Epithelial cell of prostate (primary cell): ENCODE data around the gene TDRD5.
"Not testable (repeated sequence)": the region's sequence is repeated elsewhere in the genome, so short reads cannot be mapped to it uniquely, and the experiment has no call there.

ENCODE experiments used
- DNase-seq: peaks from one replicate; pipeline ENCODE4 v3.0.0-alpha.2; 2011; ENCODE audit warnings: low read depth, low spot score
- H3K27ac ChIP-seq: fragments of 450-650 bp; 2 replicates; pipeline ENCODE4 v1.5.1; 2017; ENCODE audit warnings: mild to moderate bottlenecking

The TDRD5 gene

DNA sequence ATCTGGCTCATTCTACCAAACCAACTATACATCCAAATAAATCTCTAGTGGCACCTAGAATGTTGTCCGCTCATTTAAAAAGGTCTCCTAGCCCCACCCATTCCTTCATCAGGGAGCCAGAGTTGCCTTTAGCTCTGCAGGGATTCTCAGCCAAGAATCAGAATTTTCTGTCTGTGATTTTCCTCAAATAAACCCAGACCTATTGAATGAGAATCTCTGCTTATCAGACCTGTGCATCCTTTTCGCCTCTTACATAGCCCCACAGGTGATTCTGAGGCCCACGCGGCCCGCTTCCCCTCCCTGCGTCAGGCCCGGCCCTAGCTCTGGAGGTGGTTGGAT, 410 bp upstream of the TDRD5 start:
- no peak overlapping the region for H3K27ac ChIP-seq
- no peak for DNase-seq

DNA sequence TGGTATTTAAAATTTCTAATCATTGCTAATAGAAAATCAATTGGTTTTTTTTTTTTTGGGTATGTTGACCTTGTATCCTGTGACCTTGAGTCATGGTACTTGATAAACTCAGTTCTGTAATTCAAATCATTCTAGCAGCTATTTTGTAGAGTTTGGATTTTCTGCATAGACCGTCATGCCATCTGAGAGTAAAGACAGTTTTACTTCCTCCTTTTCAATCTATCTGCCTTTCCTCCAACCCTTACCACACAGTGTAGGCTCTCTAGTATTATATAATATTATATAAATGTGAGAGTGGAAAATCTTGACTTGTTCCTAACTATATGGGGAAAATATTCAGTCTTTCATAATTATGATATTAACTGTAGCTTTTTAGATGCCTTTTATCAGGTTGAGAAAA, 7.0 kb downstream of the TDRD5 start:
- H3K27ac ChIP-seq, result no peak overlapping the region
- no peak for DNase-seq

DNA sequence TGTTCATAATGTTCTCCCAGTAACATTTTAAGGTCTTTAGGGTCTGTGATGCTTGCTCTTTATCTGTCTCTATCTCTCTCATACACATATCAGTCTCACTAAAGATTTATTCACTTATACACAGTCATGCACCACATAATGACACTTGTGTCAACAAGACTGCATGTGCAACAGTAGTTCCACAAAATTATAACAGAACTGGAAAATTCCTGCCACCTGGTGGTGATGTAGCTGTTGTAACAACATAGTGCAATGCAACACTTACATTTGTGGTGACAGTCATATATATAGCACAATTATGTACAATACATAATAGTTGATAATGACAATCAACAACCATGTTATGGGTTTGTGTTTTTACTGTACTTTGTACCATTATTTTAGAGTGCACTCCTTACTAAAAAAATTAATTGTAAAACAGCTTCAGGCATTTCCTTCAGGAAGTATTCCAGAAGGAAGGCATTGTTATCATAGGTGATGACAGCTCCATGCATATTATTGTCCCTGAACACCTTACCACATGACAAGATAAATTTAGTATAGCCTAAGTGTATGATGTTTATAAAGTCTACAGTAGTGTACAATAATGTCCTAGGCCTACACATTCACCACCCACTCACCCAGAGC, 8.1 kb downstream of the TDRD5 start:
- peak; percentile 22 for DNase-seq
- no peak overlapping the region for H3K27ac ChIP-seq

DNA sequence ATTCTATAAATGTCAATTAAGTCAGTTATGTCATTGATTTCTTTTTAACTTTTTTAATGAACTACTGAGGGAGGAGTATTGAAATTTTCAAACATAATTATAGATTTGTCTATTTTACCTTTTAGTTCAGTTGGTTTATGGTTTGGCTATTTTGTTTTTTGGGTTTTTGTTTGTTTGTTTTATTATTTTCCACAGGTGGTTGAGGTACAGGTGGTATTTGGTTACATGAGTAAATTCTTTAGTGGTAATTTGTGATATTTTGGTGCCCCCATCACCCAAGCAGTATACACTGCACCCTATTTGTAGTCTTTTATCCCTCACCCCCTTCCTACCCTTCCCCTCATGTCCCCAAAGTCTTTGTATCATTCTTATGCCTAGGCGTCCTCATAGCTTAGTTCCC, 9.5 kb downstream of the TDRD5 start:
- no peak for DNase-seq
- H3K27ac ChIP-seq, result no peak overlapping the region

DNA sequence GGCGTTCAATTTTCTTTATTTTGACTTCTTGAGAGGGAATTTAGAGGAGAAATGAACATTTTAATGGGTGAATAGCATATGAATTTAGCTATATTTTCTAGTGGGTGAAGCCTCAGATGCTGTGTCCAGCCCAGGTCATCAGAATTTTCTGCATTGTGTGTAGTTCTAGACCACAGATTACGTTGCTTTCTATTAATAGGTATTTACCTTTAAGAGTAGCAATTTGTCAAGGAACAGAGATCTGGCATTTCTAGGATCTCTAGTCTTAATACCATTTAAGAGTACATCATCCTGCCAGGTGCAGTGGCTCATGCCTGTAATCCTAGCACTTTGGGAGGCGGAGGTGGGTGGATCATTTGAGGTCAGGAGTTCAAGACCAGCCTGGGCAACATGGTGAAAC, 20.7 kb downstream of the TDRD5 start:
- H3K27ac ChIP-seq, result no peak overlapping the region
- DNase-seq, result no peak

DNA sequence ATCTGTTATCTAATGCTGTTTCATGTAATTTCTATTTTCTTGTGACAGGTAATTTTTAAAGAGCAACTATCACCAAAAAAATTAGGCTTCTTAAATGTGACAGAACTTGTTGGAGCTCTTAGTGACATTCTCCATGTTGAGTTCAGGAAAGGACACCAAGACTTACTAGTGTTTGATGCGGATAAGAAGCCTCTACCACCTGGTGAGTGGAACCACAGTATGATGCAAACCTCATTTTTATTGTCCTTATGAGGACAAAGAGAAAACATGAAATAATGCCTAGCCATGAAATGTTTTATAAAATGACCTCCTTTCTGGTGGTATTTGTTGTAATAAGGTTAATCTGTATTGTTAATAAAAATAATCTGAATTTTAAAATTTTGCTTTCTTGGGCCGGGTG, 39.1 kb downstream of the TDRD5 start:
- H3K27ac ChIP-seq, result no peak overlapping the region
- no peak for DNase-seq

DNA sequence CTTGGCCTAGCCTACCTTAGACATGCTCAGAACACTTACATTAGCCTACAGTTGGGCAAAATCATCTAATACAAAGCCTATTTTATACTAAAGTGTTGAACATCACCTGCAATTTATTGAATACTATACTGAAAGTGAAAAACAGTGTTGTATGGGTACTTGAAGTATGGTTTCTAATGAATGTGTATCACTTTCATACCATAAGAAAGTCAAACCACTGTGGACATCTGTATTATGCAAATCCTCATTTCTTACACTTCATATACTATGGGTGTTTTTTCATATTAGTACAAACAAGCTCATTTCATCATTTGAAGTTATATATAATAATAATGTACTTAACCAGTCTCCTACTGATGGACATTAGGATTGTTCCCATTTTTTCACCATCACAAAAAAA, 41.2 kb downstream of the TDRD5 start:
- H3K27ac ChIP-seq, result no peak overlapping the region
- DNase-seq, result no peak

DNA sequence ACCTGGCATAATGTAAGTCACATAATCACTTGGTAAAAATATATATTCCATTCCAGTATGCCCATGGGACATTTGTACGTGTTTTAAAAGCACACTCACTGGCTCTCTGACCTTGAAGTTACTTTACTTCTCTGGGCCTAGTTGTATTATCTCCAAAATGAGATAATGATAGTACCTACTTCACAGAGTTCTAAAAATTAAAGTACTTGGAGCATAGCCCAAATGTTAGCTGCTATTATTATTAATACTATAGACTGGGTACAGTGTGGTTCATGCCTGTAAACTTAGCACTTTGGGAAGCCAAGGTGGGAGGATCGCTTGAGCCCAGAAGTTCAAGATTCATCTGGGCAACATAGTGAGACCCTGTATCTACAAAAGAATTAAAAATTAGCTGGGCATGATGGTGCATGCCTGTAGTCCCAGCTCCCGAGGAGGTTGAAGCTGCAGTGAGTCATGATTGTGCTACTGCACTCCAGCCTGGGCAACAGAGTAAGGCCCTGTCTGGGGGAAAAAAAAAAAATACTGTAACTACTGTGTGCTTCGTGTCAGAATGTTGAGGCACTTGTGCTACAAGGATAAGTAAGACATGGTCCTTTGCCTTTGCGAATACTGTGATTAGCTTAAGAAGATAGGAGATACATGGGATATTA, 45.7 kb downstream of the TDRD5 start:
- DNase-seq, result no peak
- H3K27ac ChIP-seq, result no peak overlapping the region

DNA sequence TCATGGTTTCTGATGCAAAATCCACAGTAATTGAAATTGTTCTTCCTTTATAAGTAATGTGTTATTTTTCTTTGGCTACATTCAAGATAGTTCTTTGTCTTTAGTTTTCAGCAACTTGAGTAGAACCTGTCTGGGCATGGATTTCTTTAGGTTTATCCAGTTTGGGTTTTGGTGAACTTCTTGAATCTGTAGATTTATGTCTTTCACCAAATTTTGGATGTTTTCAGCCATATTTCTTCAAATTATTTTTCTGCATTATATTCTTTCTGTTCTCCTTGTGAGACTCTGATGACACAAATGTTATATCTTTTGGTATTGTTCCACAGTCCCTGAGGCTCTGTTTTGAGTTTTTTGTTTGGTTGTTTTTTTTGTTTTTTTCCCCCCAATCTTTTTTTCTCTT, 69.4 kb downstream of the TDRD5 start:
- H3K27ac ChIP-seq, result no peak overlapping the region
- DNase-seq, result no peak

DNA sequence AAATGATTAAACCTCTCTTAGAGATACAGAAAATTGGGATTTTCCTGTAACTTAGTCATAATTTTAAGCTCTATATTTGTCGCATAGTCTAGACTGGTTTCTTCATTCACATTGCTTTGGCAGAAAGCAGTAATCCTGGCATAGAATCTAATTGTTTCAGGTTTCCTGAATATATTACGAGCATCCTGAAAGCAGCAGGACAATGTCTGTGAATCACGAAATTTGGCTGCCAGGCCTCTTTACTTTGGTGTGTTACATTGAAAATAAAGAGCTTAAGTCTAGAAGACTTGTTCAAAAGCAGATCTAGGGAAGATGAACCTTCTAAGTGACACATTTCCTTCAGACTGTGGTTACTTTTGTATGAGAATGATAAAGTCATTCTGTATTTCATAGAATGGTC, 72.2 kb downstream of the TDRD5 start:
- H3K27ac ChIP-seq, result no peak overlapping the region
- no peak for DNase-seq

DNA sequence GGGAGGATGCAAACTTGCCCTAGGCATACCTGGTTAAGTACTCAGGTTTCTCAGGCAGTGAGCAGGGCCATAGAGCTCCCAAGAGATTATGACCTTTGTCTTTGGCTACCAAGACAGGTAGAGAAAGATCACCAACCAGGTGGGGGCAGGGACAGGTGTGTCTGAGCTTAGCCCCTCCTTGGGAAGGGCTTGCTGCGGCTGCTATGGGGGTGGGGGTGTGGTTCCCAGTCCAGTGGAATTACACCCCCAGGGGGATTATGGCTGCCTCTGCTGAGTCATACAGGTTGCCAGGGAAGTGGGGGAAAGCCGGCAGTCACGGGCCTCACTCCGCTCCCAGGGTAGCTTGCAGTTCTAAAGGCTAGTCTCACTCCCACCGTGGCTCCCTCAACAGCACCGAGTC, 86.2 kb downstream of the TDRD5 start:
- DNase-seq, result no peak
- H3K27ac ChIP-seq, result no peak overlapping the region

DNA sequence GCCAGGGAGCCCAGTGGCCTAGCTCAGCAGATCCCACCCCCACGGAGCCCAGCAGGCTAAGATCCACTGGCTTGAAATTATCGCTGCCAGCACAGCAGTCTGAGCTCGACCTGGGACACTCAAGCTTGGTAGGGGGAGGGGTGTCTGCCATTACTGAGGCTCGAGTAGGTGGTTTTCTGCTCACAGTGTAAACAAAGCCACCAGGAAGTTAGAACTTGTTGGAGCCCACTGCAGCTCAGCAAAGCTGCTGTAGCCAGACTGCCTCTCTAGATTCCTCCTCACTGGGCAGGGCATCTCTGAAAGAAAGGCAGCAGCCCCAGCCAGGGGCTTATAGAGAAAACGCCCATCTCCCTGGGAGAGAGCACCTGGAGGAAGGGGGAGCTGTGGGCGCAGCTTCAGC, 102.9 kb downstream of the TDRD5 start:
- H3K27ac ChIP-seq, DNase-seq: not testable (repeated sequence)

DNA sequence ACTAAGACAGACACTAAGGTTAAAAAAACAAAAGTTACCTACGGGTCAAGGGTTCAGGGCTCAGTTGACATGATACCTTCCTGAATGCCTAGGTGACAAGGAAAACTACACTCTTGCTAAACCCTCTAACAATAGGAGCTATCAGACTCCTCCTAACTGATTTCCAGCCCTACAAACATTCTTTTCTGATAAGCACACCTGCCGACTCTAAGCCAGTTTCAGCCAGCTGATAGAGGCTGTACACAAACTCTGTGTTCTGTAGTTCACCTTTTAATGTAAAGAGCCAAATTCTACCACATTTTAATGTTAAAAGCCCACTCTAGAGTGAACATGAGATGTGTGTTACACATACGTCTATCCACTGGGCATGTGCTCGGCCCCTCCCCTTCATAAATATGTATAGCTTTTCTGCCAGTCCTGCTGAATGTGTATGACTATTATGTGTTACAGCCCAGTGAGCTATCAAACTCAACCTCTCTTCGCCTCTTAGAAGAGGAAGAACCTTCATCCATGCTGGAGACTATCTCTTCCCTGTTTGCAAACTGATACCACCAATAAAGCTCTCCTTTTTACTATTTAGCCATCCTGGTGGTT, 111.4 kb downstream of the TDRD5 start:
- H3K27ac ChIP-seq, result no peak overlapping the region
- DNase-seq, result no peak

DNA sequence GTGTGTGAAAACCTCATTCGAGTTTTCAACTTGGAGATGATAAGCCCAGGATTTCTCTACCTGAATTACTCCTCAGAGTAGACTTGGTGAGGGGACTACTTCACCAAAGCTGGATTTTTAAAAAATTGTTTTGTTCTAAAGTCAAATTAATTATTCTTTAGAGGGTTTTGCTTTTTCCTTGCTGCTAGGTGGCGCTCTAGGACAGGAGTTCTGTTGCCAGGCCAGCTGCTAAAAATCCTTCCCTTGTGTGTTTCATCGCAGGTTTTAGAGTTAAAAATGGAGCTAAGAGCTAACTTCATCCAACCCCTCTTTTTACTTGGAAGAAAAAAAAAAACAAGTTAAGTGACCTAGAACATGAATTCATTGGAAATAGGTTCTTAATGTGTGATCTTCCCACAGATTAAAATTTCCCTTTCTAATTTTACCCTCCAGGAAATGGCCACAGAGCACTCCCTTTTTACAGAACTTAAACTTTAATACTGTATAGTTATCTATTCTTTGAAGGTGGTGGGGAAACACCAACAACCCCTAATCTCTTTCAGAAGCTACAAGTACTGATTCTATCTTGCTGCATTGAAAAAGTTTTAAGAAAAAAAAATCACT, 114.8 kb downstream of the TDRD5 start:
- DNase-seq, result no peak
- no peak overlapping the region for H3K27ac ChIP-seq

DNA sequence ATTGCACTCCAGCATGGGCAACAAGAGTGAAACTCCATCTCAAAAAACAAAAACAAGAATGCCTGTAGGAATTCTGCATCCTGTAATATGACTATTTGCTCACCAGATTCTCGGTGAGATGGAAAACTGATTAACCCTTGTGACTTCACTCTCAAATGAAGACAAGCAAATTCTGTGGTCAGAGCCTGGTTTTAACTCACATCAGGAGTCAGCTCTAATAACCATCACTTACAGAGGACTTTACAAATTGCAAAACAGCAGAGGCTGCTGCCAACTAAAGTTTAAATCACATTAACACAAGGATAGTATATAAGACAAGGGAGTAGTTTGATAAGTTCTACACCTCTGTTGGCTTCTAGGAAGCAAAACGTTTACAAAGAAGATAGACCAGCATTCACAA, 115.8 kb downstream of the TDRD5 start:
- no peak for DNase-seq

DNA sequence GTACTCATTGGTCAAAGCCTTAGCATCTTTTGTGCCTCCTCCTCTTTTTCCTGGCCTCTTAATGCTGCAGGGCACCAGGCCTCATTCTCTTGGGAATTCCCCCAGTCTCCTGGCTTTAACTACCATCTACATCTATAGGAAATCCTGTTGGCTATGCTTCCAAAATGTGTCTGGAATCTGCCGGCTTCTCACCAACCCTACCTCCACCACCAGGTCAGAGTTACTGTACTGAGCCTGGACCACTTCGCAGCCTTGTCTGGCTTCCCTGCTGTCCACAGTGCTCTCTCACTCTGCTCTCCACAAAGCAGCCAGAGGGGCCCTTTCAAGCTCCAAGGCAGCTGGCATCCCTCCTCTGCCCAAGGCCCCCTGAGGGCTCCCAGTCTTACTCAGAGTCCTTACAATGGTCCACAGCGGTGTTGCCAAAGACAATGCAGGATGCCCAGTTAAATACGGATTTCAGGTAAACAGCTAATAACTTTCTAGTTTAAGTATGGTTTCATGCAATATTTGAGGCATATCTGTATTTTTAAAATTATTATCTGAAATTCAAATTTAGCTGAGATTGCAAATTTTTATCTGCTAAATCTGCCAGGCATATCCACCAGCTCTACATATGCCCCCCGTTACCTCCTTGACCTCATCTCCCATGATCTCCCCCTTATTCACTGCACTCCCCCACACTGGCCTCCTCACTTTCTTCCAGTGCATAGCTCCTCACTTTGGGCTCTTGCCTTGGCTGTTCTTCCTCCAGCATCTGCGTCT, 117.0 kb downstream of the TDRD5 start:
- no peak for DNase-seq
- H3K27ac ChIP-seq, result no peak overlapping the region

More for the DNA sequence above, 115.8 kb downstream of the TDRD5 start:
- no peak overlapping the region for H3K27ac ChIP-seq

DNA sequence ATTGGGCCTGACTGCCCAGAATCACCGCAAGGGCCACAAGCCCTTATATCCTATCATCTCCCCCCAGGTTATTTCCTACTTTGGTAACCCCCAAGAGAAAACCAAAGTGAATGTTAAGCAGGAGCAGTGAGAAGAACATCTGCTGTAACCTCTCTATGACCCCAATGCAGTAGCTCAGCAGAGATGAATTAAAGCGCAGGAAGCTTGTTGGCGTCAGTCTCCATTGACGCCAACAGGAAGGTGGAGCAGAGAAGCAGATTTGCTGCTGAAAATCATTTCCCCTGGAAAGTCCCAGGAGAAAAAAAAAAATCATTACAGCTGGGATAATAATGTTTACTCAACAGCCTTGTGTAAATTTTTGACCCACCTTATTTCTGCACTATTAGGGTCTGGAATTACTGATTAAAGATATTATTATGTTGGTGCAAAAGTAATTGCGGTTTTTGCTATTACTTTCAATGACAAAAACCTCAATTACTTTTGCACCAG, 118.3 kb downstream of the TDRD5 start:
- no peak for DNase-seq
- no peak overlapping the region for H3K27ac ChIP-seq

DNA sequence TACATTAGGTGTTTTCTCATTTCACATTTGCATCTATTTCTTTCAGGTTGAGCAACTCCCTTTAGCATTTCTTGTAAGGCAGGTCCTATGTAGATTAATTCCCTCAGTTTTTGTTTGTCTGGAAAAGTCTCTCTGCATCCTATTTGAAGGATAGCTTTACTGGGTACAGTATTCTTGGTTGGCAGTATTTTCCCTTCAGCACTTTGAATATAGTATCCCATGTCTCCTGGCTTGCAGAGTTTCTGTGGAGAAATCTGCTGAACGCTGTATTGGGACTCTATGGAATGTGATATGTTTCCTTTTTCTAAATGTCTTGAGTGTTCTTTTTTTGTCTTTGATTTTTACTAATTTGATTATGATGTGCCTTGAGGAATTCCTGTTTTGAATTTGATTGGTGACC, 122.5 kb downstream of the TDRD5 start:
- no peak overlapping the region for H3K27ac ChIP-seq
- no peak for DNase-seq

DNA sequence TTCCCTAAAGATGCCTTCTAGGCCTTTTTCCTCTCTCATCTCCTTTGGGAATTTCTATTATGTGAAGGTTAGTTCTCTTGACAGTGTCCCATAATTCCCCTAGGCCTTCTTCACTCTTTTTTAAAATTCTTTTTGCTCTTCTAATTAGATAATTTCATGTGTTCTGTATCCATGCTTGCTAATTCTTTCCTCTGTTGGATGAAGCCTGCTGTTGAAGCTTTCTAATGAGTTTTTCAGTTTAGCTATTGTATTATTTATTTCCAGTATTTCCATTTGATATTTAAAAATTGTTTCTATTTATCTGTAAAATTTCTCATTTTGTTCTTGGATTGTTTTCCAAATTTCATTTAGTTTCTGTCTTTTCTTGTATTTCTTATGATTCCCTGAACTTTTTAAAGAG, 123.0 kb downstream of the TDRD5 start:
- no peak overlapping the region for H3K27ac ChIP-seq
- DNase-seq, result no peak

DNA sequence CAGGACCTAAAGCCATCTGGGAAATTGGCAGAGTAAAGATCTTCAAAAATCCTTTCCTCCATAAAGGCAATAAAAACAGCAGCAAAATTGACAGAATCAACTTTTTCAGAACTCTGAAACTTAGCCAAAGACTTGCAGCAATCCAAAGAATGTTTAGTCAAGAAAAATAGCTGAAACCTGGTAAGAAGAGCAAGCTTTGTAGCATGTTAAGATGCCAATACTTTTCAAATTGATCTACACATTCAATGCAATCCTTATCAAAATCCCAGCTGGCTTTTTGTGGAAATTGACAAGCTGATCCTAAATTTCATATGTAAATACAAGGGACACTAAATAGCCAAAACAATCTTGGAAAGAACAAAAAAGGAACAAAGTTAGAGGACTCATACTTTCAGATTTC, 127.6 kb downstream of the TDRD5 start:
- no peak for DNase-seq
- H3K27ac ChIP-seq, result no peak overlapping the region

DNA sequence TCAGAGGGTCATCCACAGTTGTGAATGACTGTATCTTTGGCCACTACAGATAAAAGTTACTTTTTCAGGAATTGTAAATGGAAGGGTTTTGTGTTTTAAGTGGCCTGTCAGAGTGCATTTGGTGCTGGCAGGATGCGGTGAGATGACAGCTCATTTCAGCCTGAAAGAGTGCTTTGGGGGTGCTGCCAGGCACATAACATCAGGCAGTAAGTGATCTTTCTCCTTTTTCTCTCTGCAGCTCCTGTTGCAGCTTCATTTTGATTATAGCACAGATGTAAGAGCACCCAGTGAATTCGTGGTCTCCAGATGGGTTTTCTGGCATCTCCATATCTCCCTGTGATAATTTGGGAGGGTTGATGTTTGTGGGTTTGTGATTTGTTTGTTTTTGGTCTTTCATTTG, 136.6 kb downstream of the TDRD5 start:
- no peak overlapping the region for H3K27ac ChIP-seq
- DNase-seq, result no peak
